Fibroblast of lung (primary cell): ENCODE measurements around the gene SH2D3C. TPM values are rescaled to one million over a fixed set of nuclear protein-coding genes. Genes with fewer than 3 reads are reported as not detected.

ENCODE experiments used
- DNase-seq, 2 donors: peaks; one replicate each; pipeline versions ENCODE4 v3.0.0 to v3.0.0-alpha.2; 2010; ENCODE audit warnings: low read depth in 2 of 2
- H2AFZ ChIP-seq: 2 replicates; pipeline ENCODE4 v1.5.1; 2012; ENCODE audit warnings: low read length, control low read depth, inconsistent platforms
- H3K27ac ChIP-seq: 2 replicates; pipeline ENCODE4 v1.5.1; 2011; ENCODE audit warnings: low read length, control low read depth; ENCODE audit not compliant: insufficient read depth
- H3K27me3 ChIP-seq: 2 replicates; pipeline ENCODE4 v1.5.1; 2011; ENCODE audit warnings: mild to moderate bottlenecking, low read length; ENCODE audit not compliant: control insufficient read depth, insufficient read depth
- H3K36me3 ChIP-seq: 2 replicates; pipeline ENCODE4 v1.5.1; 2011; ENCODE audit warnings: low read length; ENCODE audit not compliant: control insufficient read depth, insufficient read depth
- H3K4me1 ChIP-seq: 2 replicates; pipeline ENCODE4 v1.5.1; 2011; ENCODE audit warnings: low read length; ENCODE audit not compliant: control insufficient read depth, insufficient read depth; ENCODE audit errors: extremely low read depth
- H3K4me2 ChIP-seq: 2 replicates; pipeline ENCODE4 v1.5.1; 2011; ENCODE audit warnings: low read length, control low read depth; ENCODE audit not compliant: insufficient read depth; ENCODE audit errors: extremely low read depth
- H3K4me3 ChIP-seq, 4 experiments: fragments of 200-600 bp in 1 of 4; sonication (generic) in 1 of 4; replicated peaks in 1 of 4; 2 replicates each; pipeline ENCODE4 v1.5.1; 2011 to 2016; ENCODE audit warnings: low read length in 4 of 4, low read depth in 3 of 4, mild to moderate bottlenecking in 3 of 4, control low read depth in 2 of 4, inconsistent platforms in 1 of 4, mixed read lengths in 1 of 4; ENCODE audit not compliant: insufficient read depth in 1 of 4; ENCODE audit errors: control extremely low read depth in 1 of 4
- H3K79me2 ChIP-seq: 2 replicates; pipeline ENCODE4 v1.5.1; 2012; ENCODE audit warnings: mild to moderate bottlenecking, low read length, inconsistent platforms; ENCODE audit not compliant: control insufficient read depth, insufficient read depth
- H3K9ac ChIP-seq: 2 replicates; pipeline ENCODE4 v1.5.1; 2011; ENCODE audit warnings: mild to moderate bottlenecking, low read length, control low read depth; ENCODE audit not compliant: insufficient read depth
- H3K9me3 ChIP-seq: 2 replicates; pipeline ENCODE4 v1.5.1; 2012; ENCODE audit warnings: low read depth, low read length; ENCODE audit not compliant: control insufficient read depth, insufficient read depth
- H4K20me1 ChIP-seq: 2 replicates; pipeline ENCODE4 v1.5.1; 2011; ENCODE audit warnings: low read length; ENCODE audit not compliant: control insufficient read depth, insufficient read depth; ENCODE audit errors: extremely low read depth
- EZH2 ChIP-seq: IDR thresholded peaks from 2 replicates; pipeline ENCODE4 v1.5.1; 2012; ENCODE audit warnings: low read length, control low read depth, mild to moderate bottlenecking; ENCODE audit errors: missing control alignments
- polyA plus RNA-seq, 2 donors: library from polyadenylated mRNA; depleted of rRNA in 1 of 2; stranded (reverse) in 1 of 2; unstranded in 1 of 2; fragments of >200 nt; gene quantifications; 2 replicates each; pipeline ENCODE4 v1.2.1, GENCODE V29; 2011 to 2012; ENCODE audit warnings: missing spikeins in 1 of 2
- total RNA-seq: library from RNA; depleted of rRNA; stranded (reverse); fragments of >200 nt; gene quantifications from 2 replicates; pipeline ENCODE4 v1.2.1, GENCODE V29; 2014
- TF ChIP-seq, protein P1 (sequence below), 2 donors: IDR thresholded peaks in 1 of 2; conservative IDR thresholded peaks in 1 of 2; 1 replicate in 1 of 2; 2 replicates in 1 of 2; pipeline ENCODE4 v1.5.1; 2011 to 2012; ENCODE audit warnings: low read length in 2 of 2, control low read depth in 1 of 2, inconsistent platforms in 1 of 2, low read depth in 1 of 2, mild to moderate bottlenecking in 1 of 2

SH2D3C gene
- total and polyA plus RNA-seq, 2 donors (not counting 1 experiment from before 2014, with no cell fraction given): 1.2 TPM; not detected in 1

DNA sequence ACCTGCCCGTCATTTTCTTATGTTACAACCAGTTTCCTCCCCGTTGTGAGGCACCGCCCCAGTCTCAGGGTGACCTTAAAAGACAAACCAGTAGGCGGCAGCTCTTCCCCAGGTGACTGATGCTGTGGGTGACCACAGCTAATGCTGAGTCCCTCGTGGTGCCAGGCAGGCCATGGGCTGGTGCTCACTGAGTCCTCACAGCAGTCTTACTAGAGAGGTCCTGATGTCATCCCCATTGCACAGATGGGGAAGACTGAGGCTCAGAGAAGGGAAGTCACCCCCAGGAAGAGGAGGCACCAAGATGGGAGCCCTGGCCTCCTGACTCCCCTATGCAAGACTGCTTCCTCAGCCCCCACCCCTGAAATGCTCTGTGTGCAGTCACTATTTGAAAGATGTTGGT lies 70.7 kb downstream of the SH2D3C start:
- H3K9me3 ChIP-seq: no peaks in the 10 kb centered on the region
- no peak overlapping the region for H3K9ac ChIP-seq
- DNase-seq: no peak
- H3K27me3 ChIP-seq: no peaks in the 10 kb centered on the region
- no peaks in the 10 kb centered on the region for H4K20me1 ChIP-seq
- H3K79me2 ChIP-seq: no peaks in the 10 kb centered on the region
- no peak overlapping the region for H3K4me3 ChIP-seq
- peaks cover 1% of the 10 kb centered on the region for H3K36me3 ChIP-seq
- no peak overlapping the region for H3K4me2 ChIP-seq
- H3K27ac ChIP-seq: no peak overlapping the region
- no peaks in the 10 kb centered on the region for H3K4me1 ChIP-seq
- H2AFZ ChIP-seq: no peak overlapping the region
- TF ChIP-seq, protein P1, sequence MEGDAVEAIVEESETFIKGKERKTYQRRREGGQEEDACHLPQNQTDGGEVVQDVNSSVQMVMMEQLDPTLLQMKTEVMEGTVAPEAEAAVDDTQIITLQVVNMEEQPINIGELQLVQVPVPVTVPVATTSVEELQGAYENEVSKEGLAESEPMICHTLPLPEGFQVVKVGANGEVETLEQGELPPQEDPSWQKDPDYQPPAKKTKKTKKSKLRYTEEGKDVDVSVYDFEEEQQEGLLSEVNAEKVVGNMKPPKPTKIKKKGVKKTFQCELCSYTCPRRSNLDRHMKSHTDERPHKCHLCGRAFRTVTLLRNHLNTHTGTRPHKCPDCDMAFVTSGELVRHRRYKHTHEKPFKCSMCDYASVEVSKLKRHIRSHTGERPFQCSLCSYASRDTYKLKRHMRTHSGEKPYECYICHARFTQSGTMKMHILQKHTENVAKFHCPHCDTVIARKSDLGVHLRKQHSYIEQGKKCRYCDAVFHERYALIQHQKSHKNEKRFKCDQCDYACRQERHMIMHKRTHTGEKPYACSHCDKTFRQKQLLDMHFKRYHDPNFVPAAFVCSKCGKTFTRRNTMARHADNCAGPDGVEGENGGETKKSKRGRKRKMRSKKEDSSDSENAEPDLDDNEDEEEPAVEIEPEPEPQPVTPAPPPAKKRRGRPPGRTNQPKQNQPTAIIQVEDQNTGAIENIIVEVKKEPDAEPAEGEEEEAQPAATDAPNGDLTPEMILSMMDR (conservative IDR thresholded peaks at IDR 0.05 in 1 of 2, IDR thresholded peaks at IDR 0.05 in 1 of 2; ENCODE audit: low read depth in 1 of 2, low read length in 2 of 2): no peak
- no peak for TF ChIP-seq EZH2

DNA sequence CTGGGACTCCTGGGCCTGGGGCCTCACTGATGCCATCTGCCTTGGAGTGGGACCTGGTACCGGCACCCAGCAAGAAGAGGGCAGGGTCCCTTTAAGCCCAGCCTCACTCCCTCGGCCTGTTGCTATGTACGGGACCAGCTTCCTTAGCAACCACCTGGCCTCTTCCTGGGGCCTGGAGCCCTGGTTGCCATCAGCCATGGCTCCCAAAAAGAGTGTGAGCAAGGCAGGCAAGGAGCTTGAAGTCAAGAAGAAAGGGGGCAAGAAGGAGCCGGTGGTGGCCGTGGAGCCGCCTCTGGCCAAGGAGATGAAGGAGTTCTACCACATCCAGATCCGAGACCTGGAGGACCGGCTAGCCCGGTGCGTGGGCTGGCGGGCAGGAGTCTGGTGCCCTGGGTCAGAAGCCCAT lies 71.6 kb downstream of the SH2D3C start, which contains the start of gene CFAP157:
Gene CFAP157, plus strand, starts transcription at position 153 of the 406 bp plus-strand sequence. Its CDS starts 44 bp downstream, at position 197.
- H3K27me3 ChIP-seq: no peaks in the 10 kb centered on the region
- no peak within 1 kb of the TSS for H3K4me2 ChIP-seq
- H3K27ac ChIP-seq: no peak within 1 kb of the TSS

DNA sequence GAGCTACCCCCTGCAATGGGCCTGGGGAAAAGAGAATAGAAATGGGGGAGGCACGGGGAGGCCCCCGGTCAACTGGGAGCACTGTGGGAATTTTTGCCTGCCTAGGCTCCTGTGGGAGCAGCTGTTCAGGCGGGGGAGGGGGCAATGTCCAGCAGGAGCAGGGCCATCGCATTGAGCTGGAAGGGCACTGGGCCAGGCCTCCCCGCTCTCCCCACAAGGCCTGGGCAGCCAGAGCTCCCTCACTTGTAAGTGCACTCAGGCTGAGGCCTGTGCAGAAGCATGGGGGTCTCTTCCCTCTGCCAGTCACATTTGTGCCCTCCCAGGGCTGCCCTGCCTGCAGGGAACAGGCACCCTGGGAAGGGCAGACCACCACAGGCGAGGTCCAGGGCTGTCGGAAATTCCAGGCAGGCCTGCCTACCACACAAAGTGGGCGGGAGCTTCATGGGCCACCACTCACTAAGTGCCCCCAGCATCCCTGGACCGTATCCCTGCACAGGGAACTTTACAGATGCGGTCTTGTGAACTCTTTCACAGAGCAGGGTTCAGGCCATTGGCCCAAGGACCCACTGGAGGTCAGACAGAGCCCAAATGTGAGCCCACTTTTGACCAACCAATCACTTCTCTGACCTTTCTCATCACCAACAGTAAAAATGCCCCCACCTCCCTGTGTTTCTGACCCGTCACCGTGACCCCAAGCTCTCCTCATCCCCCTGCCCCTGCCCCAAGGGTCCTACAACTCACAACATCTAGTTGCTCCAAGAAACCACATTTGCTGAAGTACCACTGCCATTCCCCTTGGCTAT lies 72.7 kb downstream of the SH2D3C start:
- H2AFZ ChIP-seq: no peak overlapping the region
- no peak overlapping the region for H3K4me2 ChIP-seq
- H3K9ac ChIP-seq: no peak overlapping the region
- no peaks in the 10 kb centered on the region for H3K9me3 ChIP-seq
- no peaks in the 10 kb centered on the region for H3K4me1 ChIP-seq
- no peak overlapping the region for H3K4me3 ChIP-seq
- H3K27me3 ChIP-seq: no peaks in the 10 kb centered on the region
- no peaks in the 10 kb centered on the region for H3K36me3 ChIP-seq
- TF ChIP-seq, protein P1 (conservative IDR thresholded peaks at IDR 0.05 in 1 of 2, IDR thresholded peaks at IDR 0.05 in 1 of 2; ENCODE audit: low read depth in 1 of 2, low read length in 2 of 2): no peak
- no peak for TF ChIP-seq EZH2
- DNase-seq: no peak
- no peaks in the 10 kb centered on the region for H3K79me2 ChIP-seq
- no peaks in the 10 kb centered on the region for H4K20me1 ChIP-seq
- no peak overlapping the region for H3K27ac ChIP-seq

More for the DNA sequence above, 71.6 kb downstream of the SH2D3C start, which contains the start of gene CFAP157:
- no peak for DNase-seq
- no peaks in the 10 kb centered on the region for H4K20me1 ChIP-seq
- no peak within 1 kb of the TSS for H3K4me3 ChIP-seq
- TF ChIP-seq, protein P1 (conservative IDR thresholded peaks at IDR 0.05 in 1 of 2, IDR thresholded peaks at IDR 0.05 in 1 of 2; ENCODE audit: low read depth in 1 of 2, low read length in 2 of 2): no peak
- no peak for TF ChIP-seq EZH2
- H3K79me2 ChIP-seq: no peaks in the 10 kb centered on the region
- H2AFZ ChIP-seq: no peak within 1 kb of the TSS
- H3K9ac ChIP-seq: no peak within 1 kb of the TSS
- H3K9me3 ChIP-seq: no peaks in the 10 kb centered on the region
- no peaks in the 10 kb centered on the region for H3K4me1 ChIP-seq
- no peaks in the 10 kb centered on the region for H3K36me3 ChIP-seq
